Dedifferentiated amniotic fluid mesenchymal stem cell (primary cell): ENCODE results near the gene C1QL4.
"Not testable (repeated sequence)": the region's sequence is repeated elsewhere in the genome, so short reads cannot be mapped to it uniquely, and the experiment has no call there.

Experiments
- DNase-seq: peaks from one replicate; pipeline ENCODE4 v3.0.0-alpha.2; 2016; ENCODE audit errors: extremely low spot score

The C1QL4 gene

GRCh38 chr12:49333778-49334177 lies 3.2 kb downstream of the C1QL4 start:
- not testable (repeated sequence) for DNase-seq

GRCh38 chr12:49332891-49333371 lies 4.1 kb downstream of the C1QL4 start:
- DNase-seq, result no peak

- no peak for DNase-seq
These were observed 4.5 kb downstream of the C1QL4 start for GRCh38 chr12:49332441-49332861.

DNA sequence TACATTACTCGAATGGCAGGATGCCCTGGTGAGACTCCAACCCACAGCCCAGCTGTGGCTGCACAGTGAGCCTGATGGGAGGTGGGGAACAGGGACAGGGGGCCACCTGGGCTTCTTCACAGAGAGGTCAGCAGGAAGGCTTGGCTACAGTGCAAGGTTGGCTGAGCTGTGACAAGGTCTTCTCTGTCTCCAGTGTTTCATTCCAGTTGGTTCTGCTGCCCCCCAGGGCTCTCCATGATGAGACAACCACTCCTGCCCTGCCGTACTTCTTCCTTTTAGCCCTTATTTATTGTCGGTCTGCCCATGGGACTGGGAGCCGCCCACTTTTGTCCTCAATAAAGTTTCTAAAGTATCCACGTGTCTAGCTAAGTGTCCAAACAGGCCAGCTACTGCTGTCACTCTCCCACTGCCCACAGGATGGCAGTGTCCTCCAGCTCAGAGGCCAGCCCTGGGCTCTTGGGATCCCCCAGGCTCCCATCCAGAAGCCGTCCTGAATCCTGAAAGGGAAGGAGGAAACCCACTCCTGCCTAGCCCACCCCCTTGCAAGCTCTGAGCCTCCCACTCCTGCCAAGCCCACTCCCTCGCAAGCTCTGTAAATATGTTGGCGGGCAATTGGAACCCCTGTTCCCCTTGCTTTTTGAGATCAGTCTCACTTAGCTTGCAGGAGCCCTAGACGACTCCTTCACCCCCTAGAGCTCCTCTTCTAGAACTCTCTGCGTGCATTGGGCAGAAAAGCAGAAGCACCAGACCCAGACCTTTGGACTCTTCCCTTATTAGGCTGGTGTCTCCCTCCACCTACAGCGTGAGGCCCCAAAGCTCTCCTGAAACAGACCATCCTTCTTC lies 5.4 kb downstream of the C1QL4 start:
- peak; percentile 53 for DNase-seq

DNA sequence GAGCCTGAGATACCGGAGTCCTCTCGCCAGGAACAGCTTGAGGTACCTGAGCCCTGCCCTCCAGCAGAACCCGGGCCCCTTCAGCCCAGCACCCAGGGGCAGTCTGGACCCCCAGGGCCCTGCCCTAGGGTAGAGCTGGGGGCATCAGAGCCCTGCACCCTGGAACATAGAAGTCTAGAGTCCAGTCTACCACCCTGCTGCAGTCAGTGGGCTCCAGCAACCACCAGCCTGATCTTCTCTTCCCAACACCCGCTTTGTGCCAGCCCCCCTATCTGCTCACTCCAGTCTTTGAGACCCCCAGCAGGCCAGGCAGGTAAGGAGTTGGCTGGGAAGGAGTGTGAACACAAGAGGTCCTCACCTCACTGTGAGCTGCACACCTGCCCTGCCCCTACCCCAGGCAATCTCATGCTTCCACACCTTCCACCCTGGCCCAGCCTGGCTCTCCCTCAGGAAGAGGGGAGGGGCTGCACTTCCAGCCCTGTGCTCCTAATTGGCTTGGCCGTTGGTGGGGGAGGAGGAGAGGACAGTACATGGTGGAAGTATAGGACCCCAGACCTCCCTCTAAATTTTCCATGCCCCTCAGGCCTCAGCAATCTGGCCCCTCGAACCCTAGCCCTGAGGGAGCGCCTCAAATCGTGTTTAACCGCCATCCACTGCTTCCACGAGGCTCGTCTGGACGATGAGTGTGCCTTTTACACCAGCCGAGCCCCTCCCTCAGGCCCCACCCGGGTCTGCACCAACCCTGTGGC lies 6.2 kb downstream of the C1QL4 start:
- DNase-seq, result no peak

GRCh38 chr12:49330032-49330619 lies 6.9 kb downstream of the C1QL4 start:
- no peak for DNase-seq

GRCh38 chr12:49328816-49329215 lies 8.2 kb downstream of the C1QL4 start:
- no peak for DNase-seq

- no peak for DNase-seq
These were observed 9.1 kb downstream of the C1QL4 start for GRCh38 chr12:49327887-49328286.

- DNase-seq, result no peak
These were observed 9.6 kb downstream of the C1QL4 start for GRCh38 chr12:49327368-49327767.

GRCh38 chr12:49325606-49326005 lies 11.4 kb downstream of the C1QL4 start:
- DNase-seq, result no peak

- no peak for DNase-seq
These were observed 13.4 kb downstream of the C1QL4 start for GRCh38 chr12:49323524-49324097.

DNA sequence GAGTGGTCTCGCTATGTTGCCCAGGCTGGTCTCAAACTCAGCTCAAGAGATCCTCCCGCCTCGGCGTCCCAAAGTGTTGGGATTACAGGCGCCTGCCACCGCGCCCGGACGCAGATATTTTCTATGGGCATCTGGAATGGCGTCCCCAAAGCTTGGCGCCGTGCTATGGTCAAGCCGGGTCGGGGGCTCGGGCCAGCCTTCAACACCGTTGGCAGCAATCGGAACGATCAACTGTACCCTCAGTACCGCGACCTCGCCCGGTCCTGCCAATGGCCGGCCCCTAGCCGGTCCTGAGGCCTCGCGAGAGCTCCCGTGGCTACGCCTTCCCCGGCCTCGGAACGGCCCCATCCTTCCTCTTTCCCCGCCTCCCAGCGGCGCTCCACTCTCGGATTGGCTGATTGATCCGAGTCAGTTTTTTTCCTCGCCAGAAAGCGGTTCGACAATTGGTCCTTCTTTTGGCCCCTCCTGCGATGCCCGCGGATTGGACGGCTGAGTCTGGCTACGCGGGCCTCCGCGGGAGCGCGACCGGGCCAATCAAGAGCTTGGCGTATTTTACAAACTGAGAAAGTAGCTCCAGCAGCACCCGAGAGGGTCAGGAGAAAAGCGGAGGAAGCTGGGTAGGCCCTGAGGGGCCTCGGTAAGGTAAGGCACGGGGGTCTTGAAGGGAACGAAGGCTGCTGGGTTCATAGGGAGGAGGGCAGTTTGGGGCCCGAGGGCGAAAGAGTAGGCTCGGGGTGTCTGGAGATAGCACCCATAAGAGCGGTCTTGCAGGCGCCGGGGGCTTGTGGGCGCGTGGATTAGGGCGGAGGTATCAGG lies 14.1 kb downstream of the C1QL4 start, which contains the start of gene TROAP:
Gene TROAP (plus strand): TSS at position 548 of the 816 bp plus-strand sequence. CDS start 354 bp downstream, outside the sequence.
- peak; percentile 99 for DNase-seq

DNA sequence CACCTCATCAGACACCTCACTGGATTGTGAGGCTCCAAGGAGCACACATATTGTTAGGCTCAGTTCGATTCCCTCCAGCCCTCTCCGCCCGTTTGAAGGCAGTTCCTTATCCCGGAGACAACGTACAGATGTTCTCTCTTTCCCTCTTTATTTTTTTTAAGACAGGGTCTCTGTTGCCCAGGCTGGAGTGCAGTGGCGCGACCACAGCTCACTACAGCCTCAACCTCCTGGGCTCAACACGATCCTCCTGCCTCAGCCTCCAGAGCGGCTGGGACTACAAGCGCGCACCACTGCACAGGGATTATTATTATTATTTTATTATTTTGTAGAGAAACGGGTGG lies 14.7 kb downstream of the C1QL4 start:
- DNase-seq, result no peak

DNA sequence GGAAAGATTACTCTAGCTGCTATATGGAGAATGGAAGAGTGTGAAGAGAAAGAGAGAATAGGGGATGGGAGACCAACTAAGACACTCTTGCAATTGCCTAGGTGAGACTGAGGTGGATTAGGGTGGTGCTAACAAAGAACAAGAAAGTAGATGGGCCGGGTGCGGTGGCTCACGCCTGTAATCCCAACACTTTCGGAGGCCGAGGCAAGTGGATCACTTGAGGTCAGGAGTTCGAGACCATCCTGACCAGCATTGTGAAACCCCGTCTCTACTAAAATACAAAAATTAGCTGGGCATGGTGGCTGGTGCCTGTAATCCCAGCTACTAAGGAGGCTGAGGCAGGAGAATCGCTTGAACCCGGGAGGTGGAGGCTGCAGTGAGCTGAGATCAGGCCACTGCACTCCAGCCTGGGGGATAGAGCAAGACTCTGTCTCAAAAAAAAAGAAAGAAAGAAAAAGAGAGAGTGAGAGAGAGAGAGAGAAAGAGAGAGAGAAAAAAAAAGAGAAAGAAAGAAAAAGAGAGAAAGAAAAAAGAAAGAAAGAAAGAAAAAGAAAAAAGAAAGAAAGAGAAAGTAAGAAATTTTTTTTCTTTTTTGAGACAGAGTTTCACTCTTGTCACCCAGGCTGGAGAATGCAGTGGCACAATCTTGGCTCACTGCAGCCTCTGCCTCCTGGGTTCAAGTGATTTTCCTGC lies 16.4 kb downstream of the C1QL4 start:
- not testable (repeated sequence) for DNase-seq

DNA sequence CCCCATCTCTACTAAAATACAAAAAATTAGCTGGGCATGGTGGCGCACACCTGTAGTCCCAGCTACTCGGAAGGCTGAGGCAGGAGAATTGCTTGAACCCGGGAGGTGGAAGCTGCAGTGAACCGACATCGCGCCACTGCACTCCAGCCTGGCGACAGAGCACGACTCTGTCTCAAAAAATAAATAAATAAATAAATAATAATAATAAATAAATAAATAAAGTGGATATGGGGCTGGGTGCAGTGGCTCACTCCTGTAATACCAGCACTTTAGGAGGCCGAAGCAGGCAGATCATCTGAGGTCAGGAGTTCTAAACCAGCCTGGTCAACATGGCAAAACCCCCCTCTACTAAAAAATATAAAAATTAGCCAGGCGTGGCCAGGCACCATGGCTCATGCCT lies 19.9 kb downstream of the C1QL4 start:
- DNase-seq, result not testable (repeated sequence)

- DNase-seq, result no peak
These were observed 22.2 kb downstream of the C1QL4 start for GRCh38 chr12:49314811-49315210.

DNA sequence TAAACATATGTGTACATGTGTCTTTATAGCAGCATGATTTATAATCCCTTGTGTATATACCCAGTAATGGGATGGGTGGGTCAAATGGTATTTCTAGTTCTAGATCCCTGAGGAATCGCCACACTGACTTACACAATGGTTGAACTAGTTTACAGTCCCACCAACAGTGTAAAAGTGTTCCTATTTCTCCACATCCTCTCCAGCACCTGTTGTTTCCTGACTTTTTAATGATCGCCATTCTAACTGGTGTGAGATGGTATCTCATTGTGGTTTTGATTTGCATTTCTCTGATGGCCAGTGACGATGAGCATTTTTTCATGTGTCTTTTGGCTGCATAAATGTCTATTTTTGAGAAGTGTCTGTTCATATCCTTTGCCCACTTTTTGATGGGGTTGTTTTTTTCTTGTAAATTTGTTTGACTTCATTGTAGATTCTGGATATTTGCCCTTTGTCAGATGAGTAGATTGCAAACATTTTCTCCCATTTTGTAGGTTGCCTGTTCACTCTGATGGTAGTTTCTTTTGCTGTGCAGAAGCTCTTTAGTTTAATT lies 26.5 kb downstream of the C1QL4 start:
- not testable (repeated sequence) for DNase-seq

GRCh38 chr12:49309386-49309785 lies 27.6 kb downstream of the C1QL4 start:
- no peak for DNase-seq

DNA sequence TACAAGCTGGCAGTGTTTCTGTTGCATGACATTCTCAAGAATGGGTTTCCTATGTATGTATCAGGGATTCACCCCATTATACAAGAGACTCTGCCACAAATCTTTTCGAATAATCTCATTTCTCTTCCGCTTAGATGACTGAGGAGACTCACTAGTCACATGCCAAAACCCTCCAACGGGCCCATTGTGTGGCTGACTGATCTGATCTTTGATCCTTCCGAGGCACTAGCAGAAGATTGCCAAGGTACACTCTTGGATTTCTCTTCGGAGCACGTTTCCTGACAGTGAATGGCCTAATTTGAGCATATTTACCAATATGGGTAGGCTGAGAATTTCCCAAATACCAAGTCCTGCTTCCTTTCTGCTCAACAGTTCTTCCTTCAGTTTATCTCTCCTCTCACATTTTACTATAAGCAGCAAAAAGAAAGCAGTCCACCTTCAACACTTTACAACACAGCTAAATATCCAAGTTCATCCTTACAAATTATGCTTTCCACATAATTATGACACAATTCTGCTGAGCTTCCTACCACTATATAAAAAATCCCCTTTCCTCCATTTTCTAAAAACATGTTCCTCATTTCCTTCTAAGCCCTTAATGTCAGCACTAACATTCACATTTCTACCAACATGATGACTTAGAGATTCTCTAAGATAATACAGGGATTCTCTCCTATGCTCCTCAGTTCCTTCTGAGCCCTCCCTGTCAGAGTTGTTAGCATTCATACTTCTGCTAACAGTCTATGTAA lies 31.1 kb downstream of the C1QL4 start:
- DNase-seq, result no peak

- DNase-seq, result peak; percentile 46
These were observed 32.8 kb downstream of the C1QL4 start for GRCh38 chr12:49304161-49304560.
